DND-41 (cell line): Measurements from ENCODE around the gene INPP4A.

Experiments
- ATAC-seq: fragments of 200-7000 bp; cut with Tn5 transposase; 3 replicates; pipeline ENCODE4 v1.9.1; 2021; ENCODE audit warnings: low read depth; ENCODE audit not compliant: insufficient read depth
- DNase-seq: peaks from one replicate; pipeline ENCODE4 v3.0.0-alpha.2; 2020
- H2AFZ ChIP-seq: 2 replicates; pipeline ENCODE4 v1.6.0; 2012; ENCODE audit warnings: low read depth, low read length
- H3K27ac ChIP-seq: 2 replicates; pipeline ENCODE4 v1.5.1; 2012; ENCODE audit warnings: low read length, inconsistent platforms
- H3K27me3 ChIP-seq: fragments of 200-600 bp; sonication (generic); 2 replicates; pipeline ENCODE4 v1.6.0; 2012; ENCODE audit warnings: low read length, mild to moderate bottlenecking, inconsistent platforms; ENCODE audit not compliant: insufficient read depth, poor library complexity
- H3K36me3 ChIP-seq: 2 replicates; pipeline ENCODE4 v1.5.1; 2012; ENCODE audit warnings: low read length, inconsistent platforms; ENCODE audit not compliant: insufficient read depth
- H3K4me1 ChIP-seq: 2 replicates; pipeline ENCODE4 v1.5.1; 2012; ENCODE audit warnings: mild to moderate bottlenecking, low read length; ENCODE audit not compliant: insufficient read depth
- H3K4me2 ChIP-seq: 2 replicates; pipeline ENCODE4 v1.6.0; 2012; ENCODE audit warnings: mild to moderate bottlenecking, moderate library complexity, low read length, inconsistent platforms; ENCODE audit not compliant: insufficient read depth
- H3K4me3 ChIP-seq, 2 experiments: fragments of 200-600 bp in 1 of 2; shearing (Covaris generic) in 1 of 2; 2 replicates each; pipeline ENCODE4 v1.5.1; 2012 to 2016; ENCODE audit warnings: inconsistent platforms in 2 of 2, low read length in 2 of 2, mild to moderate bottlenecking in 2 of 2, low read depth in 1 of 2, moderate library complexity in 1 of 2
- H3K79me2 ChIP-seq: 2 replicates; pipeline ENCODE4 v1.6.0; 2012; ENCODE audit warnings: low read length, inconsistent platforms; ENCODE audit not compliant: insufficient read depth
- H3K9ac ChIP-seq: 2 replicates; pipeline ENCODE4 v1.6.0; 2012; ENCODE audit warnings: low read depth, mild to moderate bottlenecking, inconsistent platforms, low read length, moderate library complexity
- H3K9me3 ChIP-seq: 2 replicates; pipeline ENCODE4 v1.5.1; 2012; ENCODE audit warnings: low read length, moderate library complexity, mild to moderate bottlenecking, inconsistent platforms; ENCODE audit not compliant: insufficient read depth, severe bottlenecking
- H4K20me1 ChIP-seq: 2 replicates; pipeline ENCODE4 v1.6.0; 2012; ENCODE audit warnings: low read length; ENCODE audit not compliant: insufficient read depth
- EZH2 ChIP-seq: IDR thresholded peaks from 3 replicates; pipeline ENCODE4 v1.6.1; 2012; ENCODE audit warnings: borderline replicate concordance, low read depth, mild to moderate bottlenecking, moderate library complexity, low read length, inconsistent platforms; ENCODE audit not compliant: severe bottlenecking
- TF ChIP-seq, protein P1 (sequence below): IDR thresholded peaks from 2 replicates; pipeline ENCODE4 v1.5.1; 2012; ENCODE audit warnings: borderline replicate concordance, low read length, moderate library complexity, mild to moderate bottlenecking; ENCODE audit not compliant: poor library complexity, severe bottlenecking; ENCODE audit errors: extremely low read depth

Gene INPP4A

DNA sequence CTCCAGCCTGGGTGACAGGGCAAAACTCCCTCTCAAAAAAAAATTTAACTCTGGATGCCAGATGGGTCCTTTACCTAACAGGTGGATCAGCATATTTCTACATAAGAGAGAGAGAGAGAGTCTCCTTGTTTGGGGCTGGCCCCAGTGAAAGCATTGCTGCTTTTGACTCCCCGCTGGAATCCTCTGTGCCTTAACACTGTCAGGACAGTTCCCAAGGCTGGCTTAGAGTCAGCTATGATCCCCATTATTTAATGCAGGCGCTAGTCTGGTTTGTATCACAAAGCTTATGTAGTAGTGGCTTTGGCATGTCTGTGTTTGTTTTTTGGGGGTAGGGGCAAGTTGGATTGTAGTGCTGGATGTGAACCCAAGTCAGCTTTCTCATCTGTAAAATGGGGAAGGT, 9.4 kb downstream of the INPP4A start:
- H3K9ac ChIP-seq, result no peak overlapping the region
- ATAC-seq (no peak), DNase-seq (no peak)
- H3K9me3 ChIP-seq, result no peaks in the 10 kb centered on the region
- TF ChIP-seq EZH2, result no peak
- TF ChIP-seq, protein P1, sequence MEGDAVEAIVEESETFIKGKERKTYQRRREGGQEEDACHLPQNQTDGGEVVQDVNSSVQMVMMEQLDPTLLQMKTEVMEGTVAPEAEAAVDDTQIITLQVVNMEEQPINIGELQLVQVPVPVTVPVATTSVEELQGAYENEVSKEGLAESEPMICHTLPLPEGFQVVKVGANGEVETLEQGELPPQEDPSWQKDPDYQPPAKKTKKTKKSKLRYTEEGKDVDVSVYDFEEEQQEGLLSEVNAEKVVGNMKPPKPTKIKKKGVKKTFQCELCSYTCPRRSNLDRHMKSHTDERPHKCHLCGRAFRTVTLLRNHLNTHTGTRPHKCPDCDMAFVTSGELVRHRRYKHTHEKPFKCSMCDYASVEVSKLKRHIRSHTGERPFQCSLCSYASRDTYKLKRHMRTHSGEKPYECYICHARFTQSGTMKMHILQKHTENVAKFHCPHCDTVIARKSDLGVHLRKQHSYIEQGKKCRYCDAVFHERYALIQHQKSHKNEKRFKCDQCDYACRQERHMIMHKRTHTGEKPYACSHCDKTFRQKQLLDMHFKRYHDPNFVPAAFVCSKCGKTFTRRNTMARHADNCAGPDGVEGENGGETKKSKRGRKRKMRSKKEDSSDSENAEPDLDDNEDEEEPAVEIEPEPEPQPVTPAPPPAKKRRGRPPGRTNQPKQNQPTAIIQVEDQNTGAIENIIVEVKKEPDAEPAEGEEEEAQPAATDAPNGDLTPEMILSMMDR, result no peak
- H3K27ac ChIP-seq, result peak overlapping the region; percentile 43
- peaks cover 100% of the 10 kb centered on the region for H3K79me2 ChIP-seq
- no peak overlapping the region; the same call in 1 of the 2 replicates for H3K4me2 ChIP-seq
- H3K27me3 ChIP-seq, result no peaks in the 10 kb centered on the region
- H3K4me1 ChIP-seq, result peaks cover 50% of the 10 kb centered on the region
- peaks cover 66% of the 10 kb centered on the region for H4K20me1 ChIP-seq
- no peak overlapping the region for H3K4me3 ChIP-seq
- no peak overlapping the region for H2AFZ ChIP-seq
- H3K36me3 ChIP-seq, result peaks cover 11% of the 10 kb centered on the region

DNA sequence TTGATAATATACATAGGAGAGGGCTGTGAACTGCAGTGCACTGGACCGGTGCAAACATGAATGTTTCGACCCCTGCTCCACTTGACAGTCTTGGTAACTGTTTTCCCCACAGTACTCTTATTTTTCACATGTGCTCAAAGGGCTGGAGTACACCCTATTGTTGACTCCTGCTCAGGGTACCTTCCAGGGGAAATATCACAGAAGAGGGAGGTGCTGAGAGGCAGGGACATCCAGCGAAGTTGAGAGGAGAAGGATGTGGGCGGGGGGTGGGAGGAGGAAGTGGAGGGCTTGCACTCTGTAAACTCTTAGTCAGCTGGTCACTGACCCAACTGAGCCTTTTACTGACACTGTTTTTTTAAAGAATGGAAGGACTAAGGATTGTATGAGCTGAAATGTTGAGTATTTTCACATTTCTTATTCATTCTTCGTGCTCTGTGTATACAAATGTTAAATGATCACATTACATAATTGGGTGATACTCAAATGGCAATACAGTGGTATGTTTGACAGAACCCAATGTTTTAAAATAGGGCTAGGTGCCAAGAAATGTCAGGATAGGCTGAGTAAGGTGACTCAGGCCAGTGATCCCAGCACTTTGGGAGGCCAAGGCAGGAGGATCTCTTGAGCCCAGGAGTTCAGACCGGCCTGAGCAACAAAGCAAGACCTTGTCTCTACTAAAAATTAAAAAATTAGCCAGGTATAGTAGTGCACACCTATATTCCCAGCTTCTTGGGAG, 10.0 kb downstream of the INPP4A start:
- peak overlapping the region; percentile 43 for H3K27ac ChIP-seq
- H4K20me1 ChIP-seq, result peaks cover 67% of the 10 kb centered on the region
- H3K36me3 ChIP-seq, result peaks cover 11% of the 10 kb centered on the region
- peaks cover 52% of the 10 kb centered on the region for H3K4me1 ChIP-seq
- H3K27me3 ChIP-seq, result no peaks in the 10 kb centered on the region
- H2AFZ ChIP-seq, result no peak overlapping the region
- no peaks in the 10 kb centered on the region for H3K9me3 ChIP-seq
- H3K4me3 ChIP-seq, result no peak overlapping the region
- no peak overlapping the region; the same call in 1 of the 2 replicates for H3K4me2 ChIP-seq
- peaks cover 100% of the 10 kb centered on the region for H3K79me2 ChIP-seq
- peak; percentile 80 for ATAC-seq
- H3K9ac ChIP-seq, result no peak overlapping the region
- TF ChIP-seq, protein P1, result no peak
- no peak for TF ChIP-seq EZH2
- DNase-seq, result peak; percentile 48

DNA sequence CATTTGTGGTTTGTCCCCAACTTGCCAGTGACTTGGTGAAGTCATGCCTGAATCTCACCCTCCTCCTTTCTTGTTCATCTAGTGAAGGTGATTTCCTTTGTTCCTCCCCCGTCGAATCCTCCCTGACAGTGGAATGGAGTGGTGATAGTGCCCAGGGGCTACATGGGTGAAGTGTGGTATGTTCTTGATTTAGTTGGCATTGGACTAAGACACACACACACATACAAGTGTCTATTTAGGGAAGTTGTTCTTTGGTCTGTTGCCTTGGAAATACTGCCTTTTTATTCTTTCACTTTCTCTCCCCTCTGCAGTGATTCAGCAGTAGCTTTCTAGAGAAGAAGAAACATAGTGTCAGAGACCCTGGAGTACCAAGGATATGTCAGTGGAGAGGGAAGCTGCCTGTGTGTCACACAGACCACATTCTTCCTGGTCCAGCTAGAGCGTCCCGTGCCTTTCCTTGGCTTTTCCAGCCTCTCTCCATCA, 10.9 kb downstream of the INPP4A start:
- H3K27ac ChIP-seq, result peak overlapping the region; percentile 49
- H3K9me3 ChIP-seq, result no peaks in the 10 kb centered on the region
- peaks cover 68% of the 10 kb centered on the region for H4K20me1 ChIP-seq
- no peak for DNase-seq
- no peaks in the 10 kb centered on the region for H3K27me3 ChIP-seq
- H2AFZ ChIP-seq, result no peak overlapping the region
- no peak overlapping the region for H3K9ac ChIP-seq
- no peak for TF ChIP-seq EZH2
- TF ChIP-seq, protein P1, result no peak
- H3K79me2 ChIP-seq, result peaks cover 100% of the 10 kb centered on the region
- no peak overlapping the region for H3K4me2 ChIP-seq
- H3K4me3 ChIP-seq, result no peak overlapping the region
- peaks cover 54% of the 10 kb centered on the region for H3K4me1 ChIP-seq
- peaks cover 11% of the 10 kb centered on the region for H3K36me3 ChIP-seq
- peak; percentile 48 for ATAC-seq
